Medulla oblongata (tissue), 1 donor: ENCODE measurements around the gene KDM3B.

ENCODE experiments used
- DNase-seq: peaks from one replicate; pipeline ENCODE4 v3.0.0-alpha.2; 2015; ENCODE audit errors: extremely low spot score

Gene KDM3B

GRCh38 chr5:138402640-138403039 lies 50.2 kb downstream of the KDM3B start:
- peak; percentile 35 for DNase-seq

GRCh38 chr5:138408023-138408422 lies 55.5 kb downstream of the KDM3B start:
- no peak for DNase-seq

GRCh38 chr5:138410996-138411640 lies 58.6 kb downstream of the KDM3B start:
- peak; percentile 50 for DNase-seq

- no peak for DNase-seq
Observed at GRCh38 chr5:138418444-138418843, 66.0 kb downstream of the KDM3B start.

GRCh38 chr5:138425079-138425478 lies 72.6 kb downstream of the KDM3B start:
- DNase-seq = no peak

- no peak for DNase-seq
Observed at GRCh38 chr5:138435943-138436342, 83.5 kb downstream of the KDM3B start.

- DNase-seq = no peak
Observed at GRCh38 chr5:138438003-138438723, 85.7 kb downstream of the KDM3B start.

- DNase-seq = no peak
Observed at GRCh38 chr5:138438724-138439476, 86.4 kb downstream of the KDM3B start, which contains the start of gene REEP2. TSS of gene REEP2 (plus strand) at chr5:138439057. CDS start at chr5:138439209, 152 bp downstream.

GRCh38 chr5:138439477-138440158 lies 87.1 kb downstream of the KDM3B start:
- no peak for DNase-seq

- DNase-seq = no peak
Observed at GRCh38 chr5:138440159-138441073, 87.9 kb downstream of the KDM3B start.

GRCh38 chr5:138441221-138441620 lies 88.7 kb downstream of the KDM3B start:
- DNase-seq = no peak

GRCh38 chr5:138444078-138444773 lies 91.7 kb downstream of the KDM3B start:
- no peak for DNase-seq

- DNase-seq = no peak
Observed at GRCh38 chr5:138444774-138445546, 92.5 kb downstream of the KDM3B start.

GRCh38 chr5:138445547-138446271 lies 93.2 kb downstream of the KDM3B start:
- DNase-seq = no peak

- no peak for DNase-seq
Observed at GRCh38 chr5:138448070-138448469, 95.6 kb downstream of the KDM3B start.

GRCh38 chr5:138448481-138449398 lies 96.3 kb downstream of the KDM3B start:
- peak; percentile 65 for DNase-seq

GRCh38 chr5:138449501-138450239 lies 97.2 kb downstream of the KDM3B start:
- DNase-seq = peak; percentile 87
